WTC11 (cell line): ENCODE data around the gene ZNF620.

Experiments used
- CTCF ChIP-seq: fragments of 200-600 bp; IDR thresholded peaks from 2 replicates; pipeline ENCODE4 v1.8.0; 2022; ENCODE audit warnings: antibody characterized with exemption
- ETV6 ChIP-seq: sonication (generic); formaldehyde crosslinking; IDR thresholded peaks from 2 replicates; pipeline ENCODE4 v1.8.1; 2022; ENCODE audit warnings: mild to moderate bottlenecking, missing genetic modification reagents

- no peak for TF ChIP-seq ETV6 (CRISPR knock-in tag)
- TF ChIP-seq CTCF, result no peak
Measured at GRCh38 chr3:40465111-40465407, 40.8 kb upstream of the ZNF620 start.
